GM21390 (cell line): ENCODE results near the gene EIF1.
A peak's percentile ranks its signal among the peaks of the same experiment; 100 is the strongest.
"Not testable (repeated sequence)": the region's sequence is repeated elsewhere in the genome, so short reads cannot be mapped to it uniquely, and the experiment has no call there.

Experiments used
- ATAC-seq: cut with Tn5 transposase; IDR thresholded peaks from one replicate; pipeline ENCODE4 v1.9.1; 2021; ENCODE audit not compliant: unreplicated experiment

The EIF1 gene

GRCh38 chr17:41655611-41656111, 33.0 kb upstream of the EIF1 start:
- ATAC-seq, result no peak

GRCh38 chr17:41656249-41657023, 32.2 kb upstream of the EIF1 start:
- ATAC-seq, result no peak

GRCh38 chr17:41657176-41657754, 31.4 kb upstream of the EIF1 start:
- ATAC-seq, result no peak

- ATAC-seq, result no peak
Observed at GRCh38 chr17:41657936-41658335, 30.7 kb upstream of the EIF1 start.

- ATAC-seq, result no peak
Observed at GRCh38 chr17:41658846-41659245, 29.8 kb upstream of the EIF1 start.

GRCh38 chr17:41659427-41660212, 29.1 kb upstream of the EIF1 start:
- ATAC-seq, result no peak

GRCh38 chr17:41660221-41660711, 28.4 kb upstream of the EIF1 start:
- no peak for ATAC-seq

GRCh38 chr17:41663451-41664171, 25.1 kb upstream of the EIF1 start:
- no peak for ATAC-seq

GRCh38 chr17:41664172-41664457, 24.6 kb upstream of the EIF1 start:
- no peak for ATAC-seq

- no peak for ATAC-seq
Observed at GRCh38 chr17:41664587-41665565, 23.8 kb upstream of the EIF1 start.

- ATAC-seq, result peak; percentile 51
Observed at GRCh38 chr17:41665566-41666236, 23.0 kb upstream of the EIF1 start.

- peak; percentile 34 for ATAC-seq
Observed at GRCh38 chr17:41666237-41666641, 22.4 kb upstream of the EIF1 start.

- no peak for ATAC-seq
Observed at GRCh38 chr17:41666708-41667279, 21.9 kb upstream of the EIF1 start.

GRCh38 chr17:41667280-41668041, 21.2 kb upstream of the EIF1 start:
- ATAC-seq, result no peak

GRCh38 chr17:41672153-41672552, 16.5 kb upstream of the EIF1 start:
- ATAC-seq, result no peak

GRCh38 chr17:41675157-41676057, 13.3 kb upstream of the EIF1 start:
- ATAC-seq, result not testable (repeated sequence)

GRCh38 chr17:41676058-41676419, 12.6 kb upstream of the EIF1 start:
- no peak for ATAC-seq
